Activated naive CD8-positive, alpha-beta T cell treated with anti-CD3 and anti-CD28 coated beads, Interleukin-2, amount 10 ng/mL, durations not matched to agents 7 days and 5 days (primary cell): ENCODE results near the gene HOXA6. TPM values are rescaled to one million over a fixed set of nuclear protein-coding genes. Genes with fewer than 3 reads are reported as not detected.

Experiments used
- ATAC-seq: fragments of 150-1000 bp; cut with Tn5 transposase; one replicate; pipeline ENCODE4 v1.10.0; 2021; ENCODE audit warnings: low read depth, moderate library complexity
- POLR2A ChIA-PET: fragments of 350-600 bp; sonication (Branson Sonifier 250); formaldehyde crosslinking; loops from one replicate; lab custom pipeline; 2021; ENCODE audit warnings: antibody characterized with exemption; lab: Charles Lee
- DNase-seq: peaks from one replicate; pipeline ENCODE4 v3.0.0; 2021
- H3K27ac Mint-ChIP-seq: one replicate; pipeline ENCODE4 v1.8.0; 2022; ENCODE audit warnings: mild to moderate bottlenecking, mixed read lengths
- H3K27me3 Mint-ChIP-seq: one replicate; pipeline ENCODE4 v1.8.0; 2022; ENCODE audit warnings: mild to moderate bottlenecking, moderate library complexity, mixed read lengths
- H3K36me3 Mint-ChIP-seq: one replicate; pipeline ENCODE4 v1.8.0; 2021; ENCODE audit warnings: mild to moderate bottlenecking, mixed read lengths
- H3K4me1 Mint-ChIP-seq: one replicate; pipeline ENCODE4 v1.8.0; 2021; ENCODE audit warnings: mixed read lengths
- H3K4me3 Mint-ChIP-seq: one replicate; pipeline ENCODE4 v1.8.0; 2022; ENCODE audit warnings: mild to moderate bottlenecking, moderate library complexity, mixed read lengths
- H3K9me3 Mint-ChIP-seq: one replicate; pipeline ENCODE4 v1.8.0; 2021; ENCODE audit warnings: mixed read lengths
- total RNA-seq, 2 experiments: library from RNA; stranded (reverse); gene quantifications; one replicate each; pipeline ENCODE4 v1.2.3, GENCODE V29; 2021

HOXA6 gene
- total RNA-seq, 2 experiments from 2014 or later, result not detected

GRCh38 chr7:27133409-27134231 lies 14.0 kb downstream of the HOXA6 start:
- Mint-ChIP-seq H3K27ac (no peak overlapping the region), H3K36me3 (no peaks in the 10 kb centered on the region), H3K9me3 (no peaks in the 10 kb centered on the region), H3K4me1 (peaks cover 17% of the 10 kb centered on the region), H3K4me3 (no peak overlapping the region), H3K27me3 (peaks cover 57% of the 10 kb centered on the region)
- POLR2A ChIA-PET, result no interaction called here
- no peak for DNase-seq
- ATAC-seq, result no peak

- ATAC-seq (no peak), DNase-seq (no peak)
- peaks cover 51% of the 10 kb centered on the region for H3K27me3 Mint-ChIP-seq
- peaks cover 17% of the 10 kb centered on the region for H3K4me1 Mint-ChIP-seq
- POLR2A ChIA-PET, result no interaction called here
- H3K36me3 Mint-ChIP-seq, result no peaks in the 10 kb centered on the region
- H3K27ac Mint-ChIP-seq, result no peak overlapping the region
- H3K9me3 Mint-ChIP-seq, result no peaks in the 10 kb centered on the region
- no peak overlapping the region for H3K4me3 Mint-ChIP-seq
Observed at GRCh38 chr7:27132978-27133377, 14.6 kb downstream of the HOXA6 start.

- DNase-seq (no peak), ATAC-seq (no peak)
- Mint-ChIP-seq H3K36me3 (no peaks in the 10 kb centered on the region), H3K4me1 (peaks cover 17% of the 10 kb centered on the region), H3K4me3 (no peak overlapping the region), H3K9me3 (no peaks in the 10 kb centered on the region), H3K27ac (no peak overlapping the region), H3K27me3 (peaks cover 51% of the 10 kb centered on the region)
- POLR2A ChIA-PET, result no interaction called here
Observed at GRCh38 chr7:27132214-27132613, 15.4 kb downstream of the HOXA6 start.

- H3K27me3 Mint-ChIP-seq, result peaks cover 52% of the 10 kb centered on the region
- H3K9me3 Mint-ChIP-seq, result no peaks in the 10 kb centered on the region
- no peaks in the 10 kb centered on the region for H3K36me3 Mint-ChIP-seq
- POLR2A ChIA-PET, result interaction anchor here (0.7 to 1.0 kb wide), 2 partner anchors 33 to 35 kb away, joined by 3 read pairs; no protein-coding TSS in a partner anchor
- H3K4me3 Mint-ChIP-seq, result peak overlapping the region; percentile 64
- peaks cover 17% of the 10 kb centered on the region for H3K4me1 Mint-ChIP-seq
- no peak overlapping the region for H3K27ac Mint-ChIP-seq
- ATAC-seq, result no peak
- DNase-seq, result no peak
Observed at GRCh38 chr7:27131390-27131819, 16.2 kb downstream of the HOXA6 start.

- peaks cover 49% of the 10 kb centered on the region for H3K27me3 Mint-ChIP-seq
- POLR2A ChIA-PET, result interaction anchor here (0.7 to 1.0 kb wide), 2 partner anchors 32 to 34 kb away, joined by 3 read pairs; no protein-coding TSS in a partner anchor
- peak within 1 kb of the TSS; percentile 64 for H3K4me3 Mint-ChIP-seq
- no peak within 1 kb of the TSS for H3K27ac Mint-ChIP-seq
- DNase-seq (peak; percentile 83), ATAC-seq (peak; percentile 93)
- H3K4me1 Mint-ChIP-seq, result peaks cover 14% of the 10 kb centered on the region
- no peaks in the 10 kb centered on the region for H3K36me3 Mint-ChIP-seq
- H3K9me3 Mint-ChIP-seq, result no peaks in the 10 kb centered on the region
Observed at GRCh38 chr7:27130540-27131389, 16.8 kb downstream of the HOXA6 start, which contains the start of gene HOXA4. Gene HOXA4 (minus strand): TSS chr7:27130757. CDS start chr7:27130733, 24 bp downstream.

- Mint-ChIP-seq H3K27me3 (peaks cover 45% of the 10 kb centered on the region), H3K4me3 (no peak overlapping the region), H3K4me1 (peaks cover 8% of the 10 kb centered on the region), H3K36me3 (no peaks in the 10 kb centered on the region), H3K27ac (no peak overlapping the region), H3K9me3 (no peaks in the 10 kb centered on the region)
- POLR2A ChIA-PET, result no interaction called here
- DNase-seq, result no peak
- ATAC-seq, result peak; percentile 23
Observed at GRCh38 chr7:27129729-27130539, 17.6 kb downstream of the HOXA6 start.

GRCh38 chr7:27128776-27129728 lies 18.5 kb downstream of the HOXA6 start:
- Mint-ChIP-seq H3K27me3 (peaks cover 39% of the 10 kb centered on the region), H3K4me3 (no peak overlapping the region), H3K36me3 (no peaks in the 10 kb centered on the region), H3K9me3 (no peaks in the 10 kb centered on the region), H3K4me1 (peaks cover 2% of the 10 kb centered on the region), H3K27ac (no peak overlapping the region)
- DNase-seq (no peak), ATAC-seq (no peak)
- POLR2A ChIA-PET, result no interaction called here

- H3K4me3 Mint-ChIP-seq, result no peak overlapping the region
- no peak for ATAC-seq
Observed at GRCh38 chr7:27128034-27128433, 19.5 kb downstream of the HOXA6 start.

GRCh38 chr7:27126596-27127327 lies 20.8 kb downstream of the HOXA6 start:
- Mint-ChIP-seq H3K27ac (no peak overlapping the region), H3K4me1 (peaks cover 2% of the 10 kb centered on the region), H3K4me3 (no peak overlapping the region), H3K36me3 (no peaks in the 10 kb centered on the region), H3K9me3 (no peaks in the 10 kb centered on the region), H3K27me3 (peaks cover 25% of the 10 kb centered on the region)
- POLR2A ChIA-PET, result no interaction called here
- DNase-seq (no peak), ATAC-seq (no peak)

More at GRCh38 chr7:27128034-27128433, 19.5 kb downstream of the HOXA6 start:
- Mint-ChIP-seq H3K36me3 (no peaks in the 10 kb centered on the region), H3K27me3 (peaks cover 31% of the 10 kb centered on the region), H3K9me3 (no peaks in the 10 kb centered on the region), H3K27ac (no peak overlapping the region), H3K4me1 (peaks cover 2% of the 10 kb centered on the region)
- POLR2A ChIA-PET, result no interaction called here
- no peak for DNase-seq

GRCh38 chr7:27125986-27126394 lies 21.6 kb downstream of the HOXA6 start:
- Mint-ChIP-seq H3K27ac (no peak overlapping the region), H3K36me3 (no peaks in the 10 kb centered on the region), H3K4me1 (no peaks in the 10 kb centered on the region), H3K27me3 (peaks cover 19% of the 10 kb centered on the region), H3K4me3 (no peak overlapping the region), H3K9me3 (no peaks in the 10 kb centered on the region)
- DNase-seq, result no peak
- no peak for ATAC-seq
- POLR2A ChIA-PET, result no interaction called here

- Mint-ChIP-seq H3K4me1 (no peaks in the 10 kb centered on the region), H3K27ac (no peak overlapping the region), H3K4me3 (no peak overlapping the region), H3K9me3 (no peaks in the 10 kb centered on the region), H3K27me3 (peaks cover 19% of the 10 kb centered on the region), H3K36me3 (no peaks in the 10 kb centered on the region)
- POLR2A ChIA-PET, result no interaction called here
- ATAC-seq (no peak), DNase-seq (no peak)
Observed at GRCh38 chr7:27124902-27125689, 22.5 kb downstream of the HOXA6 start.
